Measurements from ENCODE around the gene BRSK1. TPM values are rescaled to one million over a fixed set of nuclear protein-coding genes. Genes with fewer than 3 reads are reported as not detected.
A peak's percentile ranks its signal among the peaks of the same experiment; 100 is the strongest.

BRSK1 gene
- total and polyA plus RNA-seq, 2 of the 13 experiments (the other 11 are each of a cell fraction or from before 2014, with no cell fraction given) = 0.18 to 1.2 TPM

DNA sequence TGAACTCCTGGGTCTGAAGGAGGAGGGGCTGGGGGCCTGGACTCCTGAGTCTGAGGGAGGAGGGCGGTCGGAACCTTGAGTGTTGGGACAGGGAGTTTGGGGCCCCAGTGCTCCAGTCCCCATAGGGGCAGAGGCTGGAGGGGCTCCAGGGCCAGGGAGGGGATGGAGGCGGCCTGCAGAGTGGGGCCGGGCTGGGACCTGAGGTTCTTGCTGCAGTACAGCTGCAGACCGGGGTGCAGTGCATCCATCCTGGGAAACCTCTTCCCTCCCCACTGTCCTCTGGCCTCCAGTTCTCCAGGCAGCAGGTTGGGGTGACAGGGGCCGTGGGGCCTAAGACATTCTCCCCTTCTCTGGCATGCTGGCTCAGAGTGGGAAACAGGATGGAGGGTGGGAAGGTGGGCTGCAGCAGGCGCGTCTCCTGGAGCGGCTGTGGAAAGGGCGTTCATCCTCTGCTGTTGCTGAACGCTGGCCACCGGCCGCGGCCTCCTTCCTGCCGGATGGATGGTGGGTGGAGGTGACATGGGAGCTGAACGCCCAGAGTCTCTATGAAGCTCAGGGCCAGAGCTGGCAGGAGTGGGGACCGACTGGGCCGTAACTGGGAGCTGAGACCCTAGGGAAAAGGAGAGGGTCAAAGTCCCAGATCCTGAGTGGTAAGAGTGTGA is 1.6 kb downstream of the BRSK1 start (continued):
- TF ChIP-seq, protein P1, sequence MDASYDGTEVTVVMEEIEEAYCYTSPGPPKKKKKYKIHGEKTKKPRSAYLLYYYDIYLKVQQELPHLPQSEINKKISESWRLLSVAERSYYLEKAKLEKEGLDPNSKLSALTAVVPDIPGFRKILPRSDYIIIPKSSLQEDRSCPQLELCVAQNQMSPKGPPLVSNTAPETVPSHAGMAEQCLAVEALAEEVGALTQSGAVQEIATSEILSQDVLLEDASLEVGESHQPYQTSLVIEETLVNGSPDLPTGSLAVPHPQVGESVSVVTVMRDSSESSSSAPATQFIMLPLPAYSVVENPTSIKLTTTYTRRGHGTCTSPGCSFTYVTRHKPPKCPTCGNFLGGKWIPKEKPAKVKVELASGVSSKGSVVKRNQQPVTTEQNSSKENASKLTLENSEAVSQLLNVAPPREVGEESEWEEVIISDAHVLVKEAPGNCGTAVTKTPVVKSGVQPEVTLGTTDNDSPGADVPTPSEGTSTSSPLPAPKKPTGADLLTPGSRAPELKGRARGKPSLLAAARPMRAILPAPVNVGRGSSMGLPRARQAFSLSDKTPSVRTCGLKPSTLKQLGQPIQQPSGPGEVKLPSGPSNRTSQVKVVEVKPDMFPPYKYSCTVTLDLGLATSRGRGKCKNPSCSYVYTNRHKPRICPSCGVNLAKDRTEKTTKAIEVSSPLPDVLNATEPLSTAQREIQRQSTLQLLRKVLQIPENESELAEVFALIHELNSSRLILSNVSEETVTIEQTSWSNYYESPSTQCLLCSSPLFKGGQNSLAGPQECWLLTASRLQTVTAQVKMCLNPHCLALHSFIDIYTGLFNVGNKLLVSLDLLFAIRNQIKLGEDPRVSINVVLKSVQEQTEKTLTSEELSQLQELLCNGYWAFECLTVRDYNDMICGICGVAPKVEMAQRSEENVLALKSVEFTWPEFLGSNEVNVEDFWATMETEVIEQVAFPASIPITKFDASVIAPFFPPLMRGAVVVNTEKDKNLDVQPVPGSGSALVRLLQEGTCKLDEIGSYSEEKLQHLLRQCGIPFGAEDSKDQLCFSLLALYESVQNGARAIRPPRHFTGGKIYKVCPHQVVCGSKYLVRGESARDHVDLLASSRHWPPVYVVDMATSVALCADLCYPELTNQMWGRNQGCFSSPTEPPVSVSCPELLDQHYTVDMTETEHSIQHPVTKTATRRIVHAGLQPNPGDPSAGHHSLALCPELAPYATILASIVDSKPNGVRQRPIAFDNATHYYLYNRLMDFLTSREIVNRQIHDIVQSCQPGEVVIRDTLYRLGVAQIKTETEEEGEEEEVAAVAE (CRISPR knock-in tag; IDR thresholded peaks at IDR 0.05; ENCODE audit: borderline replicate concordance) = no peak

DNA sequence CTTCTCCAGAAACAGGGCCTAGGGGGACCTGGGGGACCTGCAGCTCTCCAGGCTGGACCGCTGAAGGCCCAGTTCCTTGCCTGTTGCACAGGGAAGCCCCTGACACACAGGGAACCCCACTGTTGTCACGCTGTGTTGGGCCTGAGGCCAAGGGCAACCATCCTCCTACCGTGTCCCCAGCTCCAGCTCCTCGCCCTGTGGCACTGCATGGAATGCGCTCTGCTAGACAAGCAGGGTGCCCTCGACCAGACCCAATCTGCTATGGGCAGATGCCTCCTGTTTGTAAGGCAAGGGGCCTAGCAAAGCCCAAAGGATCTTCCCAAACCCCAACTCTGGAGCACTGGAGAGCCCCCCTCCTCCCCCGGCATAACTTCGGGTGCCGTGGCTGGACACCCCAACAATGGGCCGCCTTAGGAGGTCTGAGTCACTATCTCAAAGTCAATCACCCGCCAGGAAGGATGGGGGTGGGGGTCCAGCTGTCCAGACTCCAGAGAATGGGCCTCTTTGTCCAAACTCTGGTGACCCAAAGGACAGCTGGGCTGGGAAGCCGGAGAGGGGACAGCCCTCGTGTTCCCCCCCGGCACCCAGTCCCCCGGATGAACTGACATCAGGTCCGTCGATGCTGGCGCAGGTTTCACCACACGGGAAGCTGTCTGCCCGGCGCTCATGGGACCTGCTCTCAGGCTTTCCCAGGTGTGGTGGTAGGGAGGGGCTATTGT is 3.7 kb downstream of the BRSK1 start:
- Histone ChIP-seq H3K27ac (ENCODE audit: extremely low read length, insufficient read depth, low read length) (no peak overlapping the region), H3K9me3 (ENCODE audit: low read length) (no peaks in the 10 kb centered on the region), H3K9ac (ENCODE audit: insufficient read depth, low read depth, low read length) (no peak overlapping the region), H2AFZ (ENCODE audit: low read length) (no peak overlapping the region), H4K20me1 (ENCODE audit: insufficient read depth, low read length) (no peaks in the 10 kb centered on the region), H3K4me2 (ENCODE audit: low read depth, low read length) (no peak overlapping the region), H3K36me3 (replicated peaks in 1 of 2; ENCODE audit: control insufficient read depth in 1 of 2, insufficient read depth in 2 of 2, low read length in 2 of 2) (no peaks in the 10 kb centered on the region), H3K4me3 (replicated peaks in 1 of 3; ENCODE audit: insufficient read depth in 1 of 3, low read depth in 2 of 3, low read length in 3 of 3) (no peak overlapping the region), H3K27me3 (ENCODE audit: control insufficient read depth in 1 of 2, insufficient read depth in 2 of 2, low read length in 2 of 2) (peaks cover 0 to 29% of the 10 kb centered on the region in 2 experiments), H3K4me1 (ENCODE audit: insufficient read depth, low read length) (peaks cover 25% of the 10 kb centered on the region), H3K79me2 (ENCODE audit: insufficient read depth, low read length) (no peaks in the 10 kb centered on the region)
- 34% methylated on average over 3 of the region's 21 CpGs for WGBS (ENCODE audit: low lambda C conversion rate)
- no TSS peak for BruUV-seq (replicated peaks)
- DNase-seq (ENCODE audit: low spot score) (no peak), ATAC-seq (peak; percentile 24), FAIRE-seq (no peak)
- ChIA-PET CTCF (ENCODE audit: low intra/inter-chr PET ratio, low total read pairs) (no interaction called here), POLR2A (interaction anchor here (0.8 to 0.9 kb wide), 2 partner anchors 14 to 28 kb away, joined by 3 to 4 read pairs; partner anchors contain the start of gene PPP6R1)
- TF ChIP-seq ZNF841 (CRISPR knock-in tag; IDR thresholded peaks at IDR 0.05; ENCODE audit: borderline replicate concordance) (no peak), CHD4 (IDR thresholded peaks at IDR 0.05; ENCODE audit: borderline replicate concordance, low read length) (no peak)
- TF ChIP-seq, protein P2, sequence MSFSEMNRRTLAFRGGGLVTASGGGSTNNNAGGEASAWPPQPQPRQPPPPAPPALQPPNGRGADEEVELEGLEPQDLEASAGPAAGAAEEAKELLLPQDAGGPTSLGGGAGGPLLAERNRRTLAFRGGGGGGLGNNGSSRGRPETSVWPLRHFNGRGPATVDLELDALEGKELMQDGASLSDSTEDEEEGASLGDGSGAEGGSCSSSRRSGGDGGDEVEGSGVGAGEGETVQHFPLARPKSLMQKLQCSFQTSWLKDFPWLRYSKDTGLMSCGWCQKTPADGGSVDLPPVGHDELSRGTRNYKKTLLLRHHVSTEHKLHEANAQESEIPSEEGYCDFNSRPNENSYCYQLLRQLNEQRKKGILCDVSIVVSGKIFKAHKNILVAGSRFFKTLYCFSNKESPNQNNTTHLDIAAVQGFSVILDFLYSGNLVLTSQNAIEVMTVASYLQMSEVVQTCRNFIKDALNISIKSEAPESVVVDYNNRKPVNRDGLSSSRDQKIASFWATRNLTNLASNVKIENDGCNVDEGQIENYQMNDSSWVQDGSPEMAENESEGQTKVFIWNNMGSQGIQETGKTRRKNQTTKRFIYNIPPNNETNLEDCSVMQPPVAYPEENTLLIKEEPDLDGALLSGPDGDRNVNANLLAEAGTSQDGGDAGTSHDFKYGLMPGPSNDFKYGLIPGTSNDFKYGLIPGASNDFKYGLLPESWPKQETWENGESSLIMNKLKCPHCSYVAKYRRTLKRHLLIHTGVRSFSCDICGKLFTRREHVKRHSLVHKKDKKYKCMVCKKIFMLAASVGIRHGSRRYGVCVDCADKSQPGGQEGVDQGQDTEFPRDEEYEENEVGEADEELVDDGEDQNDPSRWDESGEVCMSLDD (CRISPR knock-in tag; IDR thresholded peaks at IDR 0.05; ENCODE audit: borderline replicate concordance) = peak; percentile 42; the same call in 1 of the 2 replicates
- TF ChIP-seq, protein P3, sequence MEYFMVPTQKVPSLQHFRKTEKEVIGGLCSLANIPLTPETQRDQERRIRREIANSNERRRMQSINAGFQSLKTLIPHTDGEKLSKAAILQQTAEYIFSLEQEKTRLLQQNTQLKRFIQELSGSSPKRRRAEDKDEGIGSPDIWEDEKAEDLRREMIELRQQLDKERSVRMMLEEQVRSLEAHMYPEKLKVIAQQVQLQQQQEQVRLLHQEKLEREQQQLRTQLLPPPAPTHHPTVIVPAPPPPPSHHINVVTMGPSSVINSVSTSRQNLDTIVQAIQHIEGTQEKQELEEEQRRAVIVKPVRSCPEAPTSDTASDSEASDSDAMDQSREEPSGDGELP (IDR thresholded peaks at IDR 0.05; ENCODE audit: borderline replicate concordance, low read depth) = peak; percentile 15; the same call in 1 of the 2 replicates
- in situ Hi-C loops (cut with HindIII; ENCODE audit: extremely low pct_ligation_motif_present, low pct_unique_long_range_greater_than_20kb) = no loop called here
- intact Hi-C loops (cut with micrococcal nuclease; ENCODE audit: unreplicated experiment) = no loop called here
